HFF-Myc (cell line): ENCODE results near the gene ZNF513.
A peak's percentile ranks its signal among the peaks of the same experiment; 100 is the strongest.

Experiments used
- DNase-seq: peaks from one replicate; pipeline ENCODE4 v3.0.0-alpha.2; 2011; ENCODE audit warnings: low read depth; ENCODE audit errors: extremely low read depth
- H3K4me3 ChIP-seq: replicated peaks from 2 replicates; pipeline ENCODE4 v1.5.1; 2011; ENCODE audit warnings: low read depth, mild to moderate bottlenecking, control low read depth, low read length
- TF ChIP-seq, protein P1 (sequence below): IDR thresholded peaks from 2 replicates; pipeline ENCODE4 v1.5.1; 2012; ENCODE audit warnings: mild to moderate bottlenecking, low read depth, low read length, control low read depth; ENCODE audit errors: missing control alignments

ZNF513 gene

GRCh38 chr2:27379383-27379835, 1.1 kb downstream of the ZNF513 start:
- TF ChIP-seq, protein P1, sequence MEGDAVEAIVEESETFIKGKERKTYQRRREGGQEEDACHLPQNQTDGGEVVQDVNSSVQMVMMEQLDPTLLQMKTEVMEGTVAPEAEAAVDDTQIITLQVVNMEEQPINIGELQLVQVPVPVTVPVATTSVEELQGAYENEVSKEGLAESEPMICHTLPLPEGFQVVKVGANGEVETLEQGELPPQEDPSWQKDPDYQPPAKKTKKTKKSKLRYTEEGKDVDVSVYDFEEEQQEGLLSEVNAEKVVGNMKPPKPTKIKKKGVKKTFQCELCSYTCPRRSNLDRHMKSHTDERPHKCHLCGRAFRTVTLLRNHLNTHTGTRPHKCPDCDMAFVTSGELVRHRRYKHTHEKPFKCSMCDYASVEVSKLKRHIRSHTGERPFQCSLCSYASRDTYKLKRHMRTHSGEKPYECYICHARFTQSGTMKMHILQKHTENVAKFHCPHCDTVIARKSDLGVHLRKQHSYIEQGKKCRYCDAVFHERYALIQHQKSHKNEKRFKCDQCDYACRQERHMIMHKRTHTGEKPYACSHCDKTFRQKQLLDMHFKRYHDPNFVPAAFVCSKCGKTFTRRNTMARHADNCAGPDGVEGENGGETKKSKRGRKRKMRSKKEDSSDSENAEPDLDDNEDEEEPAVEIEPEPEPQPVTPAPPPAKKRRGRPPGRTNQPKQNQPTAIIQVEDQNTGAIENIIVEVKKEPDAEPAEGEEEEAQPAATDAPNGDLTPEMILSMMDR = no peak
- H3K4me3 ChIP-seq = peak overlapping the region; percentile 57
- no peak for DNase-seq

DNA sequence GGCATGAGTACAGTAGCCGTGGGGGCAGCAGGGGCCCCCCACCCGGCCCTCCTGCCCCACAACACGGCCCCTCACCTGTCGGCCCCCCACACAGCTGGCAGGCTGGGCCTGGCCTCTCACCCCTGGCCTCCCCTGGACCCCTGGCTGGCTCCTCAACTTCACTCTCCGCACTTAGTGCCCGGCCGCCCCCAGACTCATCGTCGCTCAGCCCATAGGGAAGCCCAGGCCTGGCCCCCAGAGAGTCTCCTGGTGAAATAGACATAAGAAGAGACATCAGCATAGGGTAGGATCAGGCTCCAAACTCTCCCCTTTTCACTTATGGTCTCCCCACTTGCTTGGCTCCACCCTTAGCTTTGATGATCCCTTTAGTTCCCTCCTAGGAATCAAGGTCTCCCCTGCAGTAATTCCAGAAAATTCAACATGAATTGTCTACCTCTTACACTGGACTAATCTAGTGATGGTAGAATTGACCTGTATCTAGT, 1.7 kb downstream of the ZNF513 start:
- no peak for DNase-seq
- TF ChIP-seq, protein P1 = no peak
- H3K4me3 ChIP-seq = 0 out of 2 replicates have a peak overlapping the region, but pooled peaks have one; percentile 57

DNA sequence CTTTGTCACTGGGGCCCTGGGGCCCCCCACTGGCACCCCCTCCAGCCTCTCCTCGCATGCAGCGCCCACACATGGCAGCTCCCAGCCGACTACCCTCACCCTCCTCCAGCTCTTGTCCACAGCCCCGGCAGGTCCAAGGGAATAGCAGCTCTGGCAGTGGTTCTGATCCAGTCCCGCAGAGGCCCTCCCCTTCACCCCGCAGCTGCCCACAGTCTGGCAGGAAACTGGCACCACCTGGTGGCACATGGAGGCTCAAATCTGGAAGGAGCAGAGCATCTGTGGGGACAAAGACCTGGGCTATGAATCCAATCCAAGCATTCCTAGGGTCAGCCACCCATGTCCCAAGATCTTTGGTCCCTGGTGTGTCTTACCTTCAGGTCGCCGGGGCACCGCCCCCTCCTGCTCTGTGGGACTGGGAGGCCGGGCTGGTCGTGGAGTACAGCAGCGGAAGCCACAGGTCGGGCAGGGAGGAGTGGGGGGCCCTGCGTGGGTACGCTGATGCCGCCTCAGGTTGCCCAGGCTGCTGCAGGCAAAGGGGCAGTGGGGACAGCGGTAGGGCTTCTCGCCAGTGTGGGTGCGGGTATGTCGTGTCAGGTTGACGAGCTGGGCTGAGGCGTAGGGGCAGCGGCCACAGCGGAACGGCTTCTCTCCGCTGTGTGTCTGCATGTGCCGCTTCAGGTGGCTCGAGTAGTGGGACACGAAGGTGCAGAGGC, 2.3 kb downstream of the ZNF513 start:
- no peak for DNase-seq
- no peak overlapping the region for H3K4me3 ChIP-seq

GRCh38 chr2:27377618-27378095, 2.9 kb downstream of the ZNF513 start:
- TF ChIP-seq, protein P1 = no peak
- no peak for DNase-seq
- no peak overlapping the region for H3K4me3 ChIP-seq

More for the DNA sequence above, 2.3 kb downstream of the ZNF513 start:
- TF ChIP-seq, protein P1 = peak; percentile 16

GRCh38 chr2:27376866-27377617, 3.5 kb downstream of the ZNF513 start:
- no peak for DNase-seq
- TF ChIP-seq, protein P1 = no peak
- no peak overlapping the region for H3K4me3 ChIP-seq

GRCh38 chr2:27376151-27376865, 4.2 kb downstream of the ZNF513 start:
- H3K4me3 ChIP-seq = no peak overlapping the region
- TF ChIP-seq, protein P1 = no peak
- DNase-seq = no peak
